Right lobe of liver (tissue), 6 donors: Measurements from ENCODE around the gene DNPH1. TPM values are rescaled to one million over a fixed set of nuclear protein-coding genes. Genes with fewer than 3 reads are reported as not detected.
A peak's percentile ranks its signal among the peaks of the same experiment; 100 is the strongest.

Experiments
- ATAC-seq, 4 donors: fragments of 200-7000 bp; cut with Tn5 transposase; one replicate each; pipeline ENCODE4 v1.9.1; 2020; ENCODE audit warnings: mild to moderate bottlenecking in 4 of 4, moderate library complexity in 4 of 4
- DNase-seq, 3 donors: peaks; one replicate each; pipeline ENCODE4 v3.0.0-alpha.2; 2020
- H3K27ac ChIP-seq, 3 donors: fragments of 200-600 bp; one replicate each; pipeline ENCODE4 v1.8.0; 2022
- H3K27me3 ChIP-seq, 2 donors: fragments of 200-600 bp; one replicate each; pipeline ENCODE4 v1.8.0; 2022
- H3K36me3 ChIP-seq, 4 donors: fragments of 200-600 bp; sonication (generic) in 1 of 4; one replicate each; pipeline versions ENCODE4 v1.5.1 to v1.8.0; 2017 to 2022; ENCODE audit warnings: control low read depth in 1 of 4
- H3K4me1 ChIP-seq, 4 donors: fragments of 200-600 bp; sonication (generic) in 1 of 4; one replicate each; pipeline versions ENCODE4 v1.5.1 to v1.8.0; 2017 to 2022; ENCODE audit warnings: control low read depth in 1 of 4
- H3K4me3 ChIP-seq, 3 donors: fragments of 200-600 bp; one replicate each; pipeline ENCODE4 v1.8.0; 2022
- H3K9me3 ChIP-seq, 4 donors: fragments of 200-600 bp; sonication (generic) in 1 of 4; one replicate each; pipeline versions ENCODE4 v1.5.1 to v1.8.0; 2017 to 2022; ENCODE audit warnings: control low read depth in 1 of 4
- POLR2A ChIP-seq: fragments of 450-650 bp; IDR thresholded peaks from one replicate; pipeline ENCODE4 v1.6.1; 2017; ENCODE audit warnings: antibody characterized with exemption, mild to moderate bottlenecking
- WGBS: methylation state at CpG from one replicate; pipeline ENCODE4 v1.1.6; 2018; ENCODE audit warnings: low coverage, low lambda C conversion rate; ENCODE audit not compliant: insufficient coverage; ENCODE audit errors: missing lambda C conversion rate; 5-methylcytosine and 5-hydroxymethylcytosine counted together
- intact Hi-C, 2 donors: fragments of 100-400 bp; cut with DNase I; formaldehyde crosslinking; loops; one replicate each; pipeline versions ENCODE4 v1.11.2 to v1.14.1; 2022
- total RNA-seq, 6 experiments: library from RNA; depleted of rRNA in 2 of 6; stranded (reverse); fragments of >200 nt in 2 of 6; fragmentation: NEBNext Ultra II Directional in 3 of 6; extraction: Animal tissue kit (Norgen Biotek cat#: 25700) in 3 of 6; gene quantifications; one replicate each; pipeline versions ENCODE4 v1.1.0 to v1.2.4, GENCODE V29; 2016 to 2023
- TF ChIP-seq, protein P1 (sequence below), 4 donors: fragments of 200-600 bp in 3 of 4; fragments of 450-650 bp in 1 of 4; IDR thresholded peaks; one replicate each; pipeline versions ENCODE4 v1.5.1 to v1.8.0; 2016 to 2022; ENCODE audit warnings: antibody characterized with exemption in 4 of 4, mild to moderate bottlenecking in 2 of 4
- donor health status: DM: no; HTN: yes; CAD: no.
- donor health status: DM: no; HTN: no; CAD: no.
- donor health status: DM: no; HTN: no; CAD: no.
- donor health status: DM: no; HTN: yes; CAD: no.
- donor health status: DM: no; HTN: yes; CAD: no.

Gene DNPH1
- total RNA-seq, 6 experiments from 2014 or later, result 50.7 to 107 (median 62.4) TPM

- H3K9me3 ChIP-seq, result no peaks in the 10 kb centered on the region
- no peak for ATAC-seq
Measured at GRCh38 chr6:43178150-43178549, 51.1 kb downstream of the DNPH1 start.

GRCh38 chr6:43176423-43176786, 52.9 kb downstream of the DNPH1 start:
- Histone ChIP-seq H3K4me3 (no peak overlapping the region), H3K36me3 (peaks cover 7 to 49% (median 24%) of the 10 kb centered on the region in 4 donors), H3K27ac (no peak overlapping the region), H3K9me3 (no peaks in the 10 kb centered on the region), H3K27me3 (no peaks in the 10 kb centered on the region), H3K4me1 (peaks cover 0 to 19% (median 9%) of the 10 kb centered on the region in 4 donors)
- DNase-seq, result peak in 1 of 3 donors; percentile 46
- intact Hi-C loops, result no loop called here
- no peak for TF ChIP-seq POLR2A
- TF ChIP-seq, protein P1, sequence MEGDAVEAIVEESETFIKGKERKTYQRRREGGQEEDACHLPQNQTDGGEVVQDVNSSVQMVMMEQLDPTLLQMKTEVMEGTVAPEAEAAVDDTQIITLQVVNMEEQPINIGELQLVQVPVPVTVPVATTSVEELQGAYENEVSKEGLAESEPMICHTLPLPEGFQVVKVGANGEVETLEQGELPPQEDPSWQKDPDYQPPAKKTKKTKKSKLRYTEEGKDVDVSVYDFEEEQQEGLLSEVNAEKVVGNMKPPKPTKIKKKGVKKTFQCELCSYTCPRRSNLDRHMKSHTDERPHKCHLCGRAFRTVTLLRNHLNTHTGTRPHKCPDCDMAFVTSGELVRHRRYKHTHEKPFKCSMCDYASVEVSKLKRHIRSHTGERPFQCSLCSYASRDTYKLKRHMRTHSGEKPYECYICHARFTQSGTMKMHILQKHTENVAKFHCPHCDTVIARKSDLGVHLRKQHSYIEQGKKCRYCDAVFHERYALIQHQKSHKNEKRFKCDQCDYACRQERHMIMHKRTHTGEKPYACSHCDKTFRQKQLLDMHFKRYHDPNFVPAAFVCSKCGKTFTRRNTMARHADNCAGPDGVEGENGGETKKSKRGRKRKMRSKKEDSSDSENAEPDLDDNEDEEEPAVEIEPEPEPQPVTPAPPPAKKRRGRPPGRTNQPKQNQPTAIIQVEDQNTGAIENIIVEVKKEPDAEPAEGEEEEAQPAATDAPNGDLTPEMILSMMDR (IDR thresholded peaks at IDR 0.05), result no peak
- WGBS, result 67% methylated on average over 1 of the region's 6 CpGs
- no peak for ATAC-seq

More at GRCh38 chr6:43178150-43178549, 51.1 kb downstream of the DNPH1 start:
- Histone ChIP-seq H3K4me3 (no peak overlapping the region), H3K4me1 (peaks cover 0 to 26% (median 7%) of the 10 kb centered on the region in 4 donors), H3K27ac (no peak overlapping the region), H3K27me3 (no peaks in the 10 kb centered on the region), H3K36me3 (peaks cover 7 to 49% (median 24%) of the 10 kb centered on the region in 4 donors)
- intact Hi-C loops, result no loop called here
- no peak for TF ChIP-seq POLR2A
- TF ChIP-seq, protein P1 (IDR thresholded peaks at IDR 0.05), result no peak
- no peak for DNase-seq
- WGBS, result 76% methylated on average over 3 of the region's 12 CpGs

DNA sequence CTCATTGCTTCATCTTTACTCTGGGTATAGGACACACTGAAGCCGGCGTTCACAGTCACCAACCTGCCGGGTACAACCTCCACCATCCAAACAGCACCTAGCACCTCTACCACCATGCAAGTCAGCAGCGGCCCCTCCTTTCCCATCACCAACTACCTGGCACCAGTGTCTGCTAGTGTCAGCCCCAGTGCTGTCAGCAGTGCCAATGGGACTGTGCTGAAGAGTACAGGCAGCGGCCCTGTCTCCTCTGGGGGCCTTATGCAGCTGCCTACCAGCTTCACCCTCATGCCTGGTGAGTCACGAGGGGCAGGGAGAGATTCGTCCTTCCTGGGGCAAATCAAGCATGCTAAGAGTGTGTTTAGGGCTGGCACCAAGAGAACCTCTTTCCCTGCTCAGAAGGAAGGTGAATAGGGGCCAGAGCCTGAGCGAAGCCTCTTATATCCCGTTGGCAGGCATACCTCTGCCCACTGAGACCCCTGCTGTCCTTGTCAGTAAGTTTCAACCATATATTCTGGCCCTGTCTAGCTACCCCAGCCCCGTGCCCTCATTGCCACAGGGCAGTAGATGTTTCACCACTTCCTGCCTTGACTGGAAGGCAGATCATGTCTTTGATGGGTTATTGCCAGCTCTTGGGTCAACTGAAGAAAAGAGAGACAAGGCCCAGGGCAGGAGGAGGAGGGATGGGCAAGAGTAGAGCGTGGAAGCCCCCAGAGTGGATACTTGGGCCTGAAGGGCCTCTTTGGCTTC, 53.4 kb downstream of the DNPH1 start:
- Histone ChIP-seq H3K36me3 (peaks cover 7 to 49% (median 24%) of the 10 kb centered on the region in 4 donors), H3K9me3 (no peaks in the 10 kb centered on the region), H3K27ac (no peak overlapping the region), H3K4me3 (no peak overlapping the region), H3K4me1 (peaks cover 0 to 19% (median 7%) of the 10 kb centered on the region in 4 donors), H3K27me3 (no peaks in the 10 kb centered on the region)
- TF ChIP-seq POLR2A, result no peak
- TF ChIP-seq, protein P1 (IDR thresholded peaks at IDR 0.05), result no peak
- ATAC-seq (no peak), DNase-seq (peak in 1 of 3 donors; percentile 51)
- 83% methylated on average over 7 of the region's 11 CpGs for WGBS
- intact Hi-C loops, result no loop called here

Other genes with a start within 250 kb of the DNPH1 start
- 10 to 100 TPM; 11.5 to 24.0 (median 16.3) TPM for gene PPP2R5D, start 244.9 kb downstream of the DNPH1 start, total RNA-seq
- gene MEA1, start 215.5 kb downstream of the DNPH1 start, total RNA-seq, result 10 to 100 TPM; 19.1 to 39.1 (median 25.2) TPM
- 10 to 100 TPM; 26.4 to 46.2 (median 41.7) TPM for gene KLHDC3, start 215.2 kb downstream of the DNPH1 start, total RNA-seq
- 10 to 100 TPM; 21.8 to 45.0 (median 23.3) TPM for gene RRP36, start 207.9 kb downstream of the DNPH1 start, total RNA-seq
- 10 to 100 TPM in 1 of 6 experiments, 1 to 10 TPM in 5; 6.5 to 12.7 (median 8.8) TPM for gene CUL7, start 175.6 kb downstream of the DNPH1 start, total RNA-seq
- 10 to 100 TPM; 41.6 to 63.1 (median 60.4) TPM for gene MRPL2, start 170.0 kb downstream of the DNPH1 start, total RNA-seq
- gene KLC4, start 169.8 kb downstream of the DNPH1 start, total RNA-seq, result 100 to 1,000 TPM in 1 of 6 experiments, 10 to 100 TPM in 5; 45.8 to 134 (median 65.0) TPM
- gene PTK7, start 153.2 kb downstream of the DNPH1 start, total RNA-seq, result 1 to 10 TPM in 3 of 6 experiments, under 1 TPM in 3; 0.55 to 1.8 (median 0.99) TPM
- 10 to 100 TPM in 4 of 6 experiments, 1 to 10 TPM in 2; 4.9 to 17.0 (median 11.3) TPM for gene SRF, start 58.2 kb downstream of the DNPH1 start, total RNA-seq
- gene CUL9, start 47.3 kb downstream of the DNPH1 start, total RNA-seq, result 10 to 100 TPM; 14.4 to 17.7 (median 15.2) TPM
- 1 to 10 TPM in 2 of 6 experiments, under 1 TPM in 4; 0.83 to 1.6 (median 0.87) TPM for gene TTBK1, start 14.0 kb upstream of the DNPH1 start, total RNA-seq
- gene SLC22A7, start 68.8 kb upstream of the DNPH1 start, total RNA-seq, result 100 to 1,000 TPM; 145 to 348 (median 185) TPM
- 1 to 10 TPM; 2.1 to 7.9 (median 5.2) TPM for gene CRIP3, start 79.3 kb upstream of the DNPH1 start, total RNA-seq
- 10 to 100 TPM in 2 of 6 experiments, 1 to 10 TPM in 4; 8.8 to 13.3 (median 9.1) TPM for gene ZNF318, start 140.2 kb upstream of the DNPH1 start, total RNA-seq
- 10 to 100 TPM in 1 of 6 experiments, 1 to 10 TPM in 5; 5.8 to 10.7 (median 7.5) TPM for gene ABCC10, start 198.1 kb upstream of the DNPH1 start, total RNA-seq
- gene DLK2, start 226.1 kb upstream of the DNPH1 start, total RNA-seq, result under 1 TPM in 1 of 6 experiments, not detected in 5; 0.13 TPM
- 10 to 100 TPM in 5 of 6 experiments, 1 to 10 TPM in 1; 9.2 to 16.0 (median 12.9) TPM for gene TJAP1, start 248.1 kb upstream of the DNPH1 start, total RNA-seq